Large intestine (tissue), 3 donors: ENCODE results near the gene BACE2. TPM values are rescaled to one million over a fixed set of nuclear protein-coding genes. Genes with fewer than 3 reads are reported as not detected.

ENCODE experiments used
- DNase-seq, 2 donors: peaks; one replicate each; pipeline versions ENCODE4 v3.0.0 to v3.0.0-alpha.2; 2013
- H3K27ac ChIP-seq: one replicate; pipeline ENCODE4 v1.5.1; 2013; ENCODE audit warnings: low read length
- H3K27me3 ChIP-seq: 2 replicates; pipeline ENCODE4 v1.6.1; 2013; ENCODE audit warnings: low read length; ENCODE audit not compliant: control insufficient read depth, insufficient read depth
- H3K36me3 ChIP-seq: 2 replicates; pipeline ENCODE4 v1.6.1; 2013; ENCODE audit warnings: low read length; ENCODE audit not compliant: control insufficient read depth, insufficient read depth
- H3K4me1 ChIP-seq: one replicate; pipeline ENCODE4 v1.6.1; 2013; ENCODE audit warnings: low read length; ENCODE audit not compliant: control insufficient read depth, insufficient read depth
- H3K4me3 ChIP-seq: one replicate; pipeline ENCODE4 v1.5.1; 2013; ENCODE audit warnings: low read length
- H3K9me3 ChIP-seq: one replicate; pipeline ENCODE4 v1.6.1; 2013; ENCODE audit warnings: mild to moderate bottlenecking, low read depth, low read length, moderate library complexity; ENCODE audit not compliant: control insufficient read depth
- WGBS: methylation state at CpG from one replicate; pipeline ENCODE4 v1.1.5; 2013; ENCODE audit warnings: low lambda C conversion rate; ENCODE audit not compliant: insufficient coverage; 5-methylcytosine and 5-hydroxymethylcytosine counted together
- polyA plus RNA-seq: library from polyadenylated mRNA; unstranded; fragments of 120-200 nt; gene quantifications from one replicate; pipeline ENCODE4 v1.2.1, GENCODE V29; 2013

BACE2 gene
- polyA plus RNA-seq, 1 donor = 20.7 TPM

DNA sequence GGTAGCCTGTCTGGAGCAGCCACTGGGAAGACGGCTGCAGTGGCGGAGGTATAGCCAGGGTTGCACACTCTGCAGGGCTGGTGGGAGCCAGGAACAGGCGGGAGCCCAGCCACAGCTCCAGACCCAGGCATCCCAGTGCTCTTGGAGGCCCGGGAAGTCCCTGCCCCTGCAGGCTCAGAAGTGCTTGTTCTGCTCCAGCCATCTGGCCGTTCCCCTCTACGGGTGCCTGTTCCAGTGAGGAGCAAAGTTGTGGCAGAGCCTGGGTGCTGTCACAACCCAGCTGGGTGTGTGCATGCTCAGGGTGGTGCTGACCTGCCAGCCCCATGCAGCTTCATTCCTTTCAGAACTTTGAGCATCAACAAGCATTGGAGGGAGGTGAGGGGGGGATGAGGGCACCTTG lies 31.7 kb upstream of the BACE2 start:
- H3K27ac ChIP-seq = no peak overlapping the region
- H3K9me3 ChIP-seq = no peaks in the 10 kb centered on the region
- no peak overlapping the region for H3K4me3 ChIP-seq
- no CpG with 5 or more reads among the region's 6 CpGs for WGBS
- H3K4me1 ChIP-seq = no peaks in the 10 kb centered on the region
- no peak for DNase-seq
- H3K36me3 ChIP-seq = no peaks in the 10 kb centered on the region
- peaks cover 3% of the 10 kb centered on the region for H3K27me3 ChIP-seq

DNA sequence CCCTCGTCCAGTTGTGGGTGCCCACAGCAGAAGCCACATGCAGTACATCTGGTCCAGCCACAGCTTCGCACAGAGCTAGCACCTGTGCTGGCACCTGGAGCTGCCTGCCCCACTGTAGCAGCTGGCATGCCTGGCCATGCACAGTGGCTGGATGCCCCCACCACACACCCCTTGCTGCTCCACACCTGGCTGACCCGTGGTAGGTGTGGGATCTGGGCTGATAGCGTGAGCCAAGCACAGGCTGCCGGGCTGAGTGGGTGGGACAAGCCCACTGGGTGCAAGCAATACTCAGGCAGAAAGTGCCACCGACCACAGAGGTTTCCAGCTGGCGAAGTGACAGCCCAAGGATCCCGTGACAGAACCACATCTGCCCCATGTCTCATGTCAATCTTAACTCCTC lies 30.6 kb upstream of the BACE2 start:
- H3K27ac ChIP-seq = no peak overlapping the region
- H3K36me3 ChIP-seq = no peaks in the 10 kb centered on the region
- no peak for DNase-seq
- no peak overlapping the region for H3K4me3 ChIP-seq
- no CpG with 5 or more reads among the region's 8 CpGs for WGBS
- H3K27me3 ChIP-seq = peaks cover 7% of the 10 kb centered on the region
- no peaks in the 10 kb centered on the region for H3K9me3 ChIP-seq
- no peaks in the 10 kb centered on the region for H3K4me1 ChIP-seq

DNA sequence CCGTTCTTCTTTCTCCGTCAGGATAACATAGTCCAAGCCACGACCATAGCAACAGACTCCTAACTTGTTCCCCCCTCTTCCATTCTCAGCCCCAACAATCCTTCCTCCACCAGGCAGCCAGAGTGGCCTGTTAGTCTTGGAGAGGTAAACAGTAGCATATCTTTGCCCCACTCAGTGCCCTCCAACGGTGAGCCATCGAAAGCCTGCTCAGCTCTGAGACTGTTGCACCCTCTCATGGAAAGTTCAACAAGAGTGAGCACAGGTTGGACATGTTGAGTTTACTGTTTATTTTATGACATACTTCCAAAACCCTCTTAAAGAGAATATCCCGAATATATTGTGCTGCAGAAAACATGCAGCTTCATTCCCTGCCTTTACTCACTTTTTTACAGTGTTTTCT lies 30.1 kb upstream of the BACE2 start:
- no CpG with 5 or more reads among the region's 6 CpGs for WGBS
- DNase-seq = no peak
- H3K36me3 ChIP-seq = no peaks in the 10 kb centered on the region
- H3K9me3 ChIP-seq = no peaks in the 10 kb centered on the region
- H3K27ac ChIP-seq = no peak overlapping the region
- H3K4me3 ChIP-seq = no peak overlapping the region
- H3K27me3 ChIP-seq = peaks cover 7% of the 10 kb centered on the region
- no peaks in the 10 kb centered on the region for H3K4me1 ChIP-seq

DNA sequence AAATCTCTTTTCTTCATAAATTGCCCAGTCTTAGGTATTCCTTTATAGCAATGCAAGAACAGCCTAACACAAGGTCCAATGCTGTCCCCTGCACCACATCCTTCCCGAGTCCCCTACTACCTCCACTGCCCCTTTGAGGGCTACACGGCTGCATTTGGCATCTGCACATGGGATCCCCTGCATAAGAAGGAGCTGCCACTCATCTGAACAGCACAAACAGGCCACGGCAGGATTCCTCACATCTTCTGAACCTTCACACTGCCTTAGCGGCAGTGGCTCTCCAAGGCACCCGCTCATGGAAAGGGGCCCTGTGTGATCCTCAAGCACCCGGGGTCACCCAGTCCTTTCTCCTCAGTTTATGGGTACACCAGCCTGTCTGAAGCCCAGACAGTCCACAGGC lies 29.2 kb upstream of the BACE2 start:
- Histone ChIP-seq H3K27ac (no peak overlapping the region), H3K9me3 (no peaks in the 10 kb centered on the region), H3K4me1 (no peaks in the 10 kb centered on the region), H3K4me3 (no peak overlapping the region), H3K36me3 (no peaks in the 10 kb centered on the region), H3K27me3 (peaks cover 7% of the 10 kb centered on the region)
- no peak for DNase-seq
- 80% methylated on average over 1 of the region's 6 CpGs for WGBS

DNA sequence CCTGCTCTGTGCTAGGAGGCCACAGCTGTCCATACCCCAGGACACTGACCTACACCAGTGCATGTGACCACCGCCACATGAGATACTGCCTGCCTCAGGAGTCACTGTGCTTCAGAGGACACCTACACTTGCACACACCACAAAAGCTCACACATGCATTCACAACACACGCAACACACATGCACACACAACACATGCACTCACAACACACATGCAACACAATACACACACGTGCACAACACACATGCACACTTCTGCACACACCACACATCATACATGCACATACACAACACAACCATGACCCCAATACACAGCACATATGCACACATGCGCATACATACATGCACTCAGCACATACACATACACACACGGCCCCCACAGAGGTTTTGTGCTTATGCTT lies 28.7 kb upstream of the BACE2 start:
- no peaks in the 10 kb centered on the region for H3K9me3 ChIP-seq
- H3K4me1 ChIP-seq = no peaks in the 10 kb centered on the region
- no peak overlapping the region for H3K4me3 ChIP-seq
- DNase-seq = no peak
- peaks cover 7% of the 10 kb centered on the region for H3K27me3 ChIP-seq
- H3K27ac ChIP-seq = no peak overlapping the region
- no peaks in the 10 kb centered on the region for H3K36me3 ChIP-seq
- WGBS = no CpG with 5 or more reads among the region's 5 CpGs

DNA sequence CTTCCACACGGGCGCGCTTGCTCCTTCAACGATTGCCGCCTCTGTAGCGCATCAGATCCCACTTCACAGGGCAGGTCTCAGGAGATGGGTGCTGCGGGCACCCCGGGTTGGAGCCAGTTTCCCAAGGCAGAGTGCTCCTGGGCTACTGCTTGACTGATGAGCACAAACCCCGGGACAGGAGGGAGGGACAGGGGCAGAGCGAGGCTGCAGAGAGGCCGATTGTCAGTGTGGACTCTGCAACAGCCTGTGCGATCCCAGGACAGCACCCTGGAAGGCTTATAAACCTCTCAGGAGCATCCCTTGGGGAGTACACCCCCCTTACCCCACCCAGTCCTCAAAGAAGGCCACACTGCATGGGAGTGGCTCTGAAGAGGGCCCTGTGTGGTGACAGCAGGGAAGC lies 28.0 kb upstream of the BACE2 start:
- DNase-seq = no peak
- no peak overlapping the region for H3K4me3 ChIP-seq
- H3K36me3 ChIP-seq = no peaks in the 10 kb centered on the region
- H3K27ac ChIP-seq = no peak overlapping the region
- H3K4me1 ChIP-seq = no peaks in the 10 kb centered on the region
- H3K9me3 ChIP-seq = no peaks in the 10 kb centered on the region
- H3K27me3 ChIP-seq = peaks cover 7% of the 10 kb centered on the region
- WGBS = no CpG with 5 or more reads among the region's 12 CpGs

DNA sequence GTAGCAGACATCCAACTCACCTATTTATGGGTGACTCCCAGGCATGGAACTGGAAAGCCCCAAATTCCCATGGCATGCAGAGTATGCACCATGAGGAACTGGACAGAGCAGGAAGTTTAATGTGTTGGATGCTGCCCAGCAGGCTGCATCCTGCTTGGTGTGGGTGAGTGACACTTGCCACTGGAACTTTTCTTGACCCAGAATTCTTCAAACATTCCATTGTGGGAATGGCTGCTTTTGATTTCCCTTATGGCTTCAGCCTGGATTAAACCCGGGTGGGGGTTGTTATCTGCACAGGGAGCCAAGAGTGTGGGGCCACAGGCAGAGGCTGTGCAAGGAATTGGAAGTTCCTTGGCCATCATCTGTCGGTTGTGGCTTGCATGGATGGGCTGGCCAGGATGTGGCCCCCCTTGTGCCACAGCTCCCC lies 26.9 kb upstream of the BACE2 start:
- no peak for DNase-seq
- Histone ChIP-seq H3K4me3 (no peak overlapping the region), H3K27ac (no peak overlapping the region), H3K36me3 (no peaks in the 10 kb centered on the region), H3K9me3 (no peaks in the 10 kb centered on the region), H3K27me3 (peaks cover 7% of the 10 kb centered on the region), H3K4me1 (no peaks in the 10 kb centered on the region)
- WGBS = no CpG with 5 or more reads among the region's 2 CpGs

DNA sequence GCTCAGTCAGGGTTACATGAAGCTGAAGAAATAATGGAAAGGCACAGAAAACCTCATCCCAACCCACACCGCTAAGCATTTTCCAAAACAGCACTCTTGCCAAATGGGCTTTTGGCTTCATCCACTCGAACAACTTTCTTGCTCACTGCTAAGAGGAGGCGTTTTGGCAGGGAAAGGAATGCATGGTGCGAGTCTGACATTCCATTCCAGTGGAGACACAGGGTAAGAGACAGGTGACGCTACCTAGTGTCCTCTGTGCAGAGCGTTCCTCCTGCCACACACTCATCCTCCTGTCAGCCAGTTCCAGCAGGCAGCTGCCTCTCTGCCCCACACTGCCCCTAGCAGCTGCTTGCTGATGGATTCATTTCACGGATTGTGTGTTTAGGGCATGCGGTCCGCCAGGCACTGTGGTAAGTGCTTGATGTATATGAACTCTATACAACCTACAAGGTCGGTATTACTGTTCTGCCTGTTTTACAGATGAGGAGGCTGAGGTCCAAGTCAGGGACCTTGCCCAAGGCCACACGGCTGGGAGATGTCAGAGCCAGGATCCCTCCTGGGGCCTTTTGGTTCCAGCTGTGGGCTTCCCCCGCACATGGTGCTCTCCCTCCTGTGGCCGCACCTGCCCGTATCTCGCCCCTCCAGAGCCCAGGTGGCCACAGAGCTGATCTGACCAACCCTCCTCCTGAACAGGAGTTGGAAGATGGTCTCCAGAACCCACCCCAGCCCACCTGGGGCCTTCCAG lies 25.7 kb upstream of the BACE2 start:
- Histone ChIP-seq H3K36me3 (no peaks in the 10 kb centered on the region), H3K4me3 (no peak overlapping the region), H3K27me3 (peaks cover 13% of the 10 kb centered on the region), H3K27ac (no peak overlapping the region), H3K9me3 (no peaks in the 10 kb centered on the region), H3K4me1 (no peaks in the 10 kb centered on the region)
- no CpG with 5 or more reads among the region's 15 CpGs for WGBS
- DNase-seq = no peak

DNA sequence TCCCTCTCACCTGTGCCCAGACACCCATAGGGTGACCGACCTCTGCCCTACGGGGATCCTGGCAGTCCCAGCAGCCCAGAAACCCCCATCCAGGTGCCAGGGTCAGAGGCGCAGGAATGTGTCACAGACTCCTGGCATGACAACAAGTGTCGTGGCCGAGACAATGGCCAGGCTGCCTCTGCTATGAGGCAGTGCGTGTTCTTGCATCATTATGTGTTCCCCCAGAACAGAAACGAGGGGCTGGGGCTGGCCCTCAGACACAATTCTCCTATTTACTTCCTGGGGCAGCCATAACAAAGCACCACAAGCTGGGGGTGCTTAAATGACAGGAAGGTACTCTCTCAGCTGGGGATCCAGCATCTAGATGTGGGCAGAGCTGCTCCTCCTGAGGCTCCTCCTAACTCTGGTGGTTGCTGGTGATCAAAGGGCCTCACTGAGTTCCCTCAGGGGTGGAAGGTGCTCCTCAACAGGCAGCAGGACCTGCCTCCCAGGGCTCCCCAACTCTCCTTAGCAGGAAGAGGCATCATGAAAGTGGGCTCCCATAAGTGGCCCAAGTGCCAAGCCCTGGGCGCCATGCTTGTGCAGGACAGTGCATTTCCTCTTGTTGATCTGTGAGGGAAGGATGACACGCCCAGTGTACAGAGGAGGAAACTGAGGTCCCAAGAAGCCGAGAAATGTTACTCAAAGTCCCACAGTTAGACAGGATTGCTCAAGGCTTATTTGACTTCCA lies 24.2 kb upstream of the BACE2 start:
- H3K9me3 ChIP-seq = no peaks in the 10 kb centered on the region
- no peak overlapping the region for H3K27ac ChIP-seq
- H3K27me3 ChIP-seq = peaks cover 18% of the 10 kb centered on the region
- H3K4me1 ChIP-seq = no peaks in the 10 kb centered on the region
- H3K4me3 ChIP-seq = no peak overlapping the region
- DNase-seq = no peak
- 100% methylated on average over 1 of the region's 10 CpGs for WGBS
- H3K36me3 ChIP-seq = no peaks in the 10 kb centered on the region

DNA sequence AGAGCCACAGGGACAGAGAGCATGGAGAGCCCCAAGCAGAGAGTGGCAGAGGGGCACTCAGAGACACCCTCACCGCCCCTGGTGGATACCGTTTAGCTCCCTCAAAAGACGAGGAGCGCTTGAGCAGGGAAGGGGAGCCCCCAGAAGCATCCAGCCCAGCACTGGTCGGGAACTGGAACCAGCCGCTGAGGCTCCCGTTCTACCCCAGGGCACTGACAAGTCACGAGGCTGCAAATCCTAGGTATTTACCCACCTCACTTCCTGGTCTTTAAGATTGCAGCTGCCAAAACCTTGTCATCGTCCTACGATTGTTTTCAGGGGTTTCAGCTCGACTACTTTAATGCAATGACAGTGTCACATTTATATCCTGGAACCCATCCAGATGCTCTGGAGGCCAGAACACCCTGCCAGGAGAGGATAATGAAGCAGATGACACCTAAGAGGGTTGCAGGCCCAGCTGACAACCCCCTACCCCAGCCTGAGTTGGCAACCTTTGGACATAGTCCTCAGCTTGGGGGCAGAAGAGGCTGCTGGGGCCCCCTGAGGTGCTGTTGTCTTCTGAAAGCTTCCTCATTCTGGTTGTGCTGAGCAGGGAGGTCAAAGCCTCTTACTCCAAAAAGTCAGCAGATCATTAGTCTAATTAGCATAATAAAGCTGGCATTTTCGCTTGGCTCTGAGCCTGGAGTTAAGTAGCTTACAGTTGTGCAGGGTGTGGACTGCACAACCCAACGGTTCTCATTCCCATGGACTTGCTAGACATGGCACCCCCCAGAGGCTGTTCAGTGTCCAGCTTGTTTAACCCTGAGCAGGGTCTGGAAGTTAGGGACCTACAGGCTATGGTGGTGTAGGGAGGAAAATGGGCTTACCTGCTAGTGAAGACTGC lies 20.6 kb upstream of the BACE2 start:
- Histone ChIP-seq H3K27me3 (peaks cover 22% of the 10 kb centered on the region), H3K27ac (no peak overlapping the region), H3K9me3 (no peaks in the 10 kb centered on the region), H3K4me1 (no peaks in the 10 kb centered on the region), H3K4me3 (no peak overlapping the region), H3K36me3 (no peaks in the 10 kb centered on the region)
- WGBS = no CpG with 5 or more reads among the region's 13 CpGs
- DNase-seq = no peak
